ENCODE data around the gene KCNJ6. TPM values are rescaled to one million over a fixed set of nuclear protein-coding genes. Genes with fewer than 3 reads are reported as not detected.

Gene KCNJ6
- total and polyA plus RNA-seq, 9 of the 15 experiments (the other 6 are each of a cell fraction or from before 2014, with no cell fraction given), result 0.06 to 0.21 (median 0.13) TPM; not detected in 1

- ATAC-seq (no peak), FAIRE-seq (no peak), DNase-seq (ENCODE audit: extremely low read depth in 1 of 4, low spot score in 3 of 4) (no peak)
- Histone ChIP-seq H3K27me3 (ENCODE audit: control insufficient read depth in 2 of 2, insufficient read depth in 2 of 2, low read length in 2 of 2) (peaks cover 4 to 7% of the 10 kb centered on the region in 2 experiments), H3K27ac (ENCODE audit: extremely low read depth, low read depth, low read length) (no peak overlapping the region), H3K4me1 (replicated peaks in 1 of 2; ENCODE audit: control insufficient read depth in 2 of 2, insufficient read depth in 2 of 2, low read length in 2 of 2) (no peaks in the 10 kb centered on the region), H4K20me1 (replicated peaks; ENCODE audit: control insufficient read depth, insufficient read depth, low read length) (no peaks in the 10 kb centered on the region), H3K9me3 (replicated peaks; ENCODE audit: control insufficient read depth, insufficient read depth, low read depth, low read length) (no peaks in the 10 kb centered on the region), H3K79me2 (ENCODE audit: control insufficient read depth, insufficient read depth, low read length) (no peaks in the 10 kb centered on the region), H3K4me3 (no peak overlapping the region), H3K9me1 (ENCODE audit: control insufficient read depth, insufficient read depth, low read length) (no peaks in the 10 kb centered on the region), H3K4me2 (ENCODE audit: insufficient read depth, low read length) (no peak overlapping the region), H3K9ac (ENCODE audit: insufficient read depth in 1 of 2, low read depth in 2 of 2, low read length in 2 of 2) (no peak overlapping the region), H3K36me3 (ENCODE audit: control insufficient read depth, insufficient read depth, low read length) (no peaks in the 10 kb centered on the region), H2AFZ (ENCODE audit: low read depth, low read length) (no peak overlapping the region)
- 2% methylated on average over 4 of the region's 4 CpGs for WGBS (ENCODE audit: insufficient coverage, low coverage, missing lambda C conversion rate)
- ChIA-PET POLR2A (no interaction called here), CTCF (ENCODE audit: low intra/inter-chr PET ratio) (no interaction called here)
- intact Hi-C loops (cut with micrococcal nuclease), result no loop called here
- no peak for TF ChIP-seq SMARCA5 (IDR thresholded peaks at IDR 0.05)
- TF ChIP-seq CLOCK (CRISPR knock-in tag; IDR thresholded peaks at IDR 0.05; ENCODE audit: borderline replicate concordance), result no peak
- TF ChIP-seq THAP12 (CRISPR knock-in tag; IDR thresholded peaks at IDR 0.05), result no peak
- no peak for TF ChIP-seq POLR2H (tag; IDR thresholded peaks at IDR 0.05; ENCODE audit: low read depth)
- TF ChIP-seq RBM22 (IDR thresholded peaks at IDR 0.05; ENCODE audit: low read depth, low read length, poor library complexity, severe bottlenecking), result no peak
- no peak for TF ChIP-seq ZBTB49 (CRISPR knock-in tag; IDR thresholded peaks at IDR 0.05; ENCODE audit: borderline replicate concordance)
- no peak for TF ChIP-seq HDGF (IDR thresholded peaks at IDR 0.05)
- no peak for TF ChIP-seq POLR3G (IDR thresholded peaks at IDR 0.05; ENCODE audit: extremely low read depth, insufficient read length, insufficient replicate concordance)
- no peak for TF ChIP-seq PPARD (CRISPR knock-in tag; IDR thresholded peaks at IDR 0.05)
- no peak for TF ChIP-seq HNRNPUL1 (IDR thresholded peaks at IDR 0.05; ENCODE audit: low read length)
- TF ChIP-seq ARNT (IDR thresholded peaks at IDR 0.05), result no peak
- no peak for TF ChIP-seq NR2F6 (CRISPR knock-in tag; IDR thresholded peaks at IDR 0.05)
- no peak for TF ChIP-seq ZFP36 (IDR thresholded peaks at IDR 0.05; ENCODE audit: low read depth, low read length, partially characterized antibody)
- no TSS peak for BruUV-seq (replicated peaks)
- in situ Hi-C loops (cut with MboI), result no loop called here
Measured at GRCh38 chr21:37939838-37940237, 23.6 kb upstream of the KCNJ6 start.

All from K562 (cell line).